Eye (tissue), 1 donor: Measurements from ENCODE around the gene ZCCHC12.

Experiments
- DNase-seq: peaks from one replicate; pipeline ENCODE4 v3.0.0-alpha.2; 2015

The ZCCHC12 gene

DNA sequence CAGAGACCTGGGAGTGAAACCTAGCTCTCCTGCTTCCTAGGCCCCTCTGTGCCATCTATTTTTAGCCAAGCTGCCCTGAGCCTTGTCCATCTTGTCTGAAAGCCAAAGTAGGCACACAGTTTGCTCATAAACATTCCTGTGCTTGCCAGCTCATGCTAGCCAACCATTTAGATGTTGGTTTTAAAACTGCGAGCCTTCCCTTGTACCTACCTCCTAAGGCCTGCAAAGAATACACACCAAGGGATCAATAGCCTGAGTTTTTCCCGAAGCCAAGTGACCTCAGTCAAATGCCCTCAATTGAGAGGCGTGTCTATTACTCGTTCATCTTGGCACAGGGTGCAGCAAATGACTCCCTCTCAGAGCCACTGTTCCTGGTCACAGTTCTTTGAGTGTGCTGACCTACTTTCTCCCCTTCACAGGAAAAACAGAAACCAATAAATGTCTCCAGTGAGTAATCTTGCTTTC, 48.5 kb downstream of the ZCCHC12 start:
- DNase-seq, result no peak
